ENCODE measurements around the gene TACR2. TPM values are rescaled to one million over a fixed set of nuclear protein-coding genes. Genes with fewer than 3 reads are reported as not detected.
A peak's percentile ranks its signal among the peaks of the same experiment; 100 is the strongest.

Gene TACR2
- polyA plus RNA-seq, 1 experiment: not detected

GRCh38 chr10:69417542-69417941 lies 824 bp upstream of the TACR2 start:
- Histone ChIP-seq H3K4me3 (ENCODE audit: low read depth, low read length) (no peak overlapping the region), H3K27me3 (ENCODE audit: control insufficient read depth, insufficient read depth, low read length) (peaks cover 43% of the 10 kb centered on the region), H3K9me3 (ENCODE audit: control insufficient read depth, insufficient read depth, low read length) (no peaks in the 10 kb centered on the region), H3K27ac (ENCODE audit: low read depth, low read length) (no peak overlapping the region)
- ChIA-PET POLR2A (no interaction called here), CTCF (interaction anchor here (0.6 to 1.5 kb wide), 6 partner anchors 10 to 240 kb away, joined by 3 to 13 read pairs (median 4); no protein-coding TSS in a partner anchor)
- TF ChIP-seq, protein P1, sequence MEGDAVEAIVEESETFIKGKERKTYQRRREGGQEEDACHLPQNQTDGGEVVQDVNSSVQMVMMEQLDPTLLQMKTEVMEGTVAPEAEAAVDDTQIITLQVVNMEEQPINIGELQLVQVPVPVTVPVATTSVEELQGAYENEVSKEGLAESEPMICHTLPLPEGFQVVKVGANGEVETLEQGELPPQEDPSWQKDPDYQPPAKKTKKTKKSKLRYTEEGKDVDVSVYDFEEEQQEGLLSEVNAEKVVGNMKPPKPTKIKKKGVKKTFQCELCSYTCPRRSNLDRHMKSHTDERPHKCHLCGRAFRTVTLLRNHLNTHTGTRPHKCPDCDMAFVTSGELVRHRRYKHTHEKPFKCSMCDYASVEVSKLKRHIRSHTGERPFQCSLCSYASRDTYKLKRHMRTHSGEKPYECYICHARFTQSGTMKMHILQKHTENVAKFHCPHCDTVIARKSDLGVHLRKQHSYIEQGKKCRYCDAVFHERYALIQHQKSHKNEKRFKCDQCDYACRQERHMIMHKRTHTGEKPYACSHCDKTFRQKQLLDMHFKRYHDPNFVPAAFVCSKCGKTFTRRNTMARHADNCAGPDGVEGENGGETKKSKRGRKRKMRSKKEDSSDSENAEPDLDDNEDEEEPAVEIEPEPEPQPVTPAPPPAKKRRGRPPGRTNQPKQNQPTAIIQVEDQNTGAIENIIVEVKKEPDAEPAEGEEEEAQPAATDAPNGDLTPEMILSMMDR (IDR thresholded peaks at IDR 0.05; ENCODE audit: low read depth, low read length): no peak
- DNase-seq (ENCODE audit: low read depth, low spot score): no peak

DNA sequence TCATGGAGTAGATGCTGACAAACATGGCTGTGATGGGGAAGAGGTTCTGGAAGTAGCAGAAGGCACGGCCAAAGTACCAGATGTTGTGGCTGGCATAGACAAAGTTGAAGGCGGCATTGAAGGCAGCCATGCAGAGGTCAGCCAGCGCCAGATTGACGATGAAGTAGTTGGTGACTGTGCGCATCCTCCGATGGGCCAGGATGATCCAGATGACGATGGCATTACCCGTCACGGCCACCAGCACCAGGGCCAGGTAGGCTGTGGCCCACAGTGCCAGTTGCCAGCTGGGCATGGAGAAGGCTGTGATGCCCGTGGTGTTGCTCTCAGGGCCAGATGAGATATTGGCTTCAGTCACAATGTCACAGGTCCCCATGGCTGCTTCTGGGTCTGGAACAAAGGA lies 767 bp downstream of the TACR2 start:
- Histone ChIP-seq H3K9me3 (ENCODE audit: control insufficient read depth, insufficient read depth, low read length) (no peaks in the 10 kb centered on the region), H3K27ac (ENCODE audit: low read depth, low read length) (no peak overlapping the region), H3K27me3 (ENCODE audit: control insufficient read depth, insufficient read depth, low read length) (peaks cover 35% of the 10 kb centered on the region), H3K4me3 (ENCODE audit: low read depth, low read length) (no peak overlapping the region)
- TF ChIP-seq, protein P1 (IDR thresholded peaks at IDR 0.05; ENCODE audit: low read depth, low read length): no peak
- DNase-seq (ENCODE audit: low read depth, low spot score): no peak
- POLR2A ChIA-PET: no interaction called here
- CTCF ChIA-PET: interaction anchor here (1.3 kb wide), 1 partner anchor 177 kb away, joined by 3 read pairs; no protein-coding TSS in a partner anchor

GRCh38 chr10:69415049-69415448 lies 1.7 kb downstream of the TACR2 start:
- Histone ChIP-seq H3K9me3 (ENCODE audit: control insufficient read depth, insufficient read depth, low read length) (no peaks in the 10 kb centered on the region), H3K27me3 (ENCODE audit: control insufficient read depth, insufficient read depth, low read length) (peaks cover 33% of the 10 kb centered on the region), H3K27ac (ENCODE audit: low read depth, low read length) (no peak overlapping the region), H3K4me3 (ENCODE audit: low read depth, low read length) (no peak overlapping the region)
- DNase-seq (ENCODE audit: low read depth, low spot score): no peak
- TF ChIP-seq, protein P1 (IDR thresholded peaks at IDR 0.05; ENCODE audit: low read depth, low read length): no peak
- ChIA-PET CTCF (no interaction called here), POLR2A (no interaction called here)

DNA sequence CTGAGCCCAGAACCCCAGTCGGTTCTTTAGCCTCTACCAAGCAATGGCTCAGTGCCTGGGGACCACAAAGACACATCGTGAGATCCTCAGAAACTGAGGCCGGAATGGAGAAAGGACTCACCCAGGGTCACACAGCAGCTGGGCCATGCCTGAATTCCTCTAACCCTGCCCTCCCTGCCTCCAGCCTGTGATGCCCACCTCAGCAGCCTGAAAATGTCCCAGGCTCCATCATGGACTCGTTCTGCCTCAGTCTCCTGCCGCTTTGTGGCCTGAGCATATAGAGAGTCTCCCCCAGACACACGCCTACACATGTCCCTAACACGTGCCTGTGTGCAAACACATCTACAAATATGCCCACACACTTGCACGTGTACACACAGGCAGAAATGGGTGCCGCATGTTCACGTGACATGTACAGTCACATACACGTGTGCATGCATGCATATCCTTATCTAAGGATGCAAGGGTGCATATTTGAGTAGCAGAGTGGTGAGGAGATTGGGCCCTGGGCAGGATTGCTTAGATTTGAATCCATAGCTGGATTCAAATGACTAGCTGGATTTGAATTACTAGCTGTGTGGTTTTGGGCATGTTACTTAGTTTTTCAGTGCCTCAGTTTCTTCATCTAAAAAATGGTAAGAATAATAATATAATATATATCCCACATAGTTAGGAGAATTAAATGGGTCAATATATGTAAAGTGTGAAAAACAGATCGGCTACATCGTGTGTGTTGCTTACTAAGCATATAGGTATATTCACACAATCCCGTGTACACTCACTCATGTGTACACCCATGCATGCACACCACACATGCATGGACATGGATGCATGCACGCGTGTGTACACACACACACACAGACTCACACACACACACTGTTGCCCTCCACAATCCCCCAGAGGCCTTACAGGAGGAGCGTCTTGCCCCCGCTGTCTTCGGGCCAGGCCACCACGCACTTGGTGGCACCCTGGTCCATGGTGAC lies 2.4 kb downstream of the TACR2 start:
- Histone ChIP-seq H3K27ac (ENCODE audit: low read depth, low read length) (peak overlapping the region; percentile 21), H3K4me3 (ENCODE audit: low read depth, low read length) (no peak overlapping the region), H3K27me3 (ENCODE audit: control insufficient read depth, insufficient read depth, low read length) (peaks cover 29% of the 10 kb centered on the region), H3K9me3 (ENCODE audit: control insufficient read depth, insufficient read depth, low read length) (no peaks in the 10 kb centered on the region)
- ChIA-PET POLR2A (no interaction called here), CTCF (interaction anchor here (0.5 to 1.4 kb wide), 2 partner anchors 11 to 94 kb away, joined by 3 read pairs; no protein-coding TSS in a partner anchor)
- DNase-seq (ENCODE audit: low read depth, low spot score): no peak
- TF ChIP-seq, protein P1 (IDR thresholded peaks at IDR 0.05; ENCODE audit: low read depth, low read length): no peak
